ENCODE measurements around the gene CCT4. TPM values are rescaled to one million over a fixed set of nuclear protein-coding genes. Genes with fewer than 3 reads are reported as not detected.

CCT4 gene
- polyA plus RNA-seq, 2 of the 4 experiments (the other 2 are of a cell fraction), result 352 to 361 TPM

- no peak for TF ChIP-seq HMGXB4 (CRISPR knock-in tag; IDR thresholded peaks at IDR 0.05; ENCODE audit: borderline replicate concordance)
- TF ChIP-seq MAX (IDR thresholded peaks at IDR 0.05), result peak; percentile 94
- peak; percentile 90 for TF ChIP-seq BCL3 (IDR thresholded peaks at IDR 0.05)
- TF ChIP-seq EHMT2 (IDR thresholded peaks at IDR 0.05; ENCODE audit: low read depth), result no peak
- no peak for TF ChIP-seq FOSL2 (IDR thresholded peaks at IDR 0.05)
- no peak for TF ChIP-seq FOSL2 (CRISPR knock-in tag; IDR thresholded peaks at IDR 0.05)
- TF ChIP-seq KDM5A (IDR thresholded peaks at IDR 0.05), result peak; percentile 89
- no peak for TF ChIP-seq RAD21 (conservative IDR thresholded peaks at IDR 0.05 in 1 of 2, IDR thresholded peaks at IDR 0.05 in 1 of 2)
- TF ChIP-seq RFX5 (IDR thresholded peaks at IDR 0.05), result peak; percentile 76
- TF ChIP-seq CHD2 (IDR thresholded peaks at IDR 0.05; ENCODE audit: low read length, partially characterized antibody), result no peak
- TF ChIP-seq HDAC2 (IDR thresholded peaks at IDR 0.05), result no peak; the same call in 1 of the 2 replicates
- no peak for TF ChIP-seq ATOH8 (CRISPR knock-in tag; IDR thresholded peaks at IDR 0.05; ENCODE audit: low read depth)
- no peak for TF ChIP-seq CHD4 (IDR thresholded peaks at IDR 0.05; ENCODE audit: borderline replicate concordance)
- TF ChIP-seq FOSB (CRISPR knock-in tag; IDR thresholded peaks at IDR 0.05), result no peak
- TF ChIP-seq ZFP36 (IDR thresholded peaks at IDR 0.05; ENCODE audit: borderline replicate concordance, partially characterized antibody), result no peak
- TF ChIP-seq HEYL (CRISPR knock-in tag; IDR thresholded peaks at IDR 0.05), result no peak
- TF ChIP-seq PBX3 (IDR thresholded peaks at IDR 0.05), result peak; percentile 97
- TF ChIP-seq MYC (IDR thresholded peaks at IDR 0.05; ENCODE audit: borderline replicate concordance, low read length), result peak; percentile 66
- TF ChIP-seq CBX8 (IDR thresholded peaks at IDR 0.05), result no peak
- no peak for TF ChIP-seq ZNF302 (CRISPR knock-in tag; IDR thresholded peaks at IDR 0.05)
- no peak for TF ChIP-seq FOXS1 (CRISPR knock-in tag; IDR thresholded peaks at IDR 0.05)
- TF ChIP-seq BHLHE40 (IDR thresholded peaks at IDR 0.05; ENCODE audit: low read depth, low read length), result no peak
- no peak for TF ChIP-seq HOXB5 (CRISPR knock-in tag; IDR thresholded peaks at IDR 0.05)
- TF ChIP-seq USF2 (IDR thresholded peaks at IDR 0.05), result peak; percentile 3; the same call in 1 of the 2 replicates
- TF ChIP-seq CEBPB (IDR thresholded peaks at IDR 0.05), result peak in 1 of 2 experiments; percentile 3; a peak in 1 of 4 replicates
- no peak for TF ChIP-seq NR3C1 (IDR thresholded peaks at IDR 0.05)
- TF ChIP-seq NPAS2 (CRISPR knock-in tag; IDR thresholded peaks at IDR 0.05; ENCODE audit: borderline replicate concordance), result no peak
- no peak for TF ChIP-seq HOXB13 (CRISPR knock-in tag; IDR thresholded peaks at IDR 0.05; ENCODE audit: low read depth)
- TF ChIP-seq POLR2AphosphoS2 (conservative IDR thresholded peaks at IDR 0.05; ENCODE audit: low read length), result no peak
- TF ChIP-seq TFCP2L1 (CRISPR knock-in tag; IDR thresholded peaks at IDR 0.05), result no peak
- peak; percentile 62; the same call in 1 of the 2 replicates for TF ChIP-seq GATA3 (IDR thresholded peaks at IDR 0.05; ENCODE audit: borderline replicate concordance)
- no peak for TF ChIP-seq CBX2 (IDR thresholded peaks at IDR 0.05; ENCODE audit: borderline replicate concordance, low read depth)
- no peak for TF ChIP-seq ZSCAN20 (CRISPR knock-in tag; IDR thresholded peaks at IDR 0.05)
- TF ChIP-seq ESRRA (IDR thresholded peaks at IDR 0.05; ENCODE audit: borderline replicate concordance, low read length), result no peak
- no peak for TF ChIP-seq EHF (CRISPR knock-in tag; IDR thresholded peaks at IDR 0.05)
- TF ChIP-seq RCOR1 (IDR thresholded peaks at IDR 0.05; ENCODE audit: low read depth, low read length), result no peak
- TF ChIP-seq HES2 (IDR thresholded peaks at IDR 0.05), result no peak
- no peak for TF ChIP-seq HOXA7 (CRISPR knock-in tag; IDR thresholded peaks at IDR 0.05)
- peak; percentile 98 for TF ChIP-seq POLR2A (IDR thresholded peaks at IDR 0.05; ENCODE audit: low read length)
Observed at GRCh38 chr2:61905372-61906185, 17.1 kb upstream of the CCT4 start, which contains the start of gene COMMD1 (continued).
